ENCODE results near the gene GNG12.

Gene GNG12

DNA sequence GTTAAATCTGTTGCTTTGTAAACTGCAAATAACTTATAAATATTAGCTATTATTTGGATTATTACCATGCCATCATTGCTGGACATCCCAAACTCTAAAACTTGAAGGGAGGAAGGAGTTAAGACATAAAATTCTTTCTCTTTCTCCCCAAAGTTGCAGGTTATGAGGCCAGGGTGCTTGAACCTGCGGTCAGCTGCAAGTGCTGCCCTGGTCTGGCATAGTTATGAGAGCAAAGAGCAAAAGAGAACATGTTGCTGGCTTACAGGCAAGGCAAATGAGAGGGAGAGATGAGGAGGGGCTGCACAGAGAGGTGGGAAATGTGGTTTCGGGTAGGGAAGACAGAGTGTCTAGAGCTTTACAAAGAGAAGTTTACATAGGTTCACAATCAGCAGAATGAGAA is 117.4 kb downstream of the GNG12 start:
- no peak for TF ChIP-seq ZFX (IDR thresholded peaks at IDR 0.05)
- TF ChIP-seq, protein P1, sequence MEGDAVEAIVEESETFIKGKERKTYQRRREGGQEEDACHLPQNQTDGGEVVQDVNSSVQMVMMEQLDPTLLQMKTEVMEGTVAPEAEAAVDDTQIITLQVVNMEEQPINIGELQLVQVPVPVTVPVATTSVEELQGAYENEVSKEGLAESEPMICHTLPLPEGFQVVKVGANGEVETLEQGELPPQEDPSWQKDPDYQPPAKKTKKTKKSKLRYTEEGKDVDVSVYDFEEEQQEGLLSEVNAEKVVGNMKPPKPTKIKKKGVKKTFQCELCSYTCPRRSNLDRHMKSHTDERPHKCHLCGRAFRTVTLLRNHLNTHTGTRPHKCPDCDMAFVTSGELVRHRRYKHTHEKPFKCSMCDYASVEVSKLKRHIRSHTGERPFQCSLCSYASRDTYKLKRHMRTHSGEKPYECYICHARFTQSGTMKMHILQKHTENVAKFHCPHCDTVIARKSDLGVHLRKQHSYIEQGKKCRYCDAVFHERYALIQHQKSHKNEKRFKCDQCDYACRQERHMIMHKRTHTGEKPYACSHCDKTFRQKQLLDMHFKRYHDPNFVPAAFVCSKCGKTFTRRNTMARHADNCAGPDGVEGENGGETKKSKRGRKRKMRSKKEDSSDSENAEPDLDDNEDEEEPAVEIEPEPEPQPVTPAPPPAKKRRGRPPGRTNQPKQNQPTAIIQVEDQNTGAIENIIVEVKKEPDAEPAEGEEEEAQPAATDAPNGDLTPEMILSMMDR (conservative IDR thresholded peaks at IDR 0.05) = no peak

DNA sequence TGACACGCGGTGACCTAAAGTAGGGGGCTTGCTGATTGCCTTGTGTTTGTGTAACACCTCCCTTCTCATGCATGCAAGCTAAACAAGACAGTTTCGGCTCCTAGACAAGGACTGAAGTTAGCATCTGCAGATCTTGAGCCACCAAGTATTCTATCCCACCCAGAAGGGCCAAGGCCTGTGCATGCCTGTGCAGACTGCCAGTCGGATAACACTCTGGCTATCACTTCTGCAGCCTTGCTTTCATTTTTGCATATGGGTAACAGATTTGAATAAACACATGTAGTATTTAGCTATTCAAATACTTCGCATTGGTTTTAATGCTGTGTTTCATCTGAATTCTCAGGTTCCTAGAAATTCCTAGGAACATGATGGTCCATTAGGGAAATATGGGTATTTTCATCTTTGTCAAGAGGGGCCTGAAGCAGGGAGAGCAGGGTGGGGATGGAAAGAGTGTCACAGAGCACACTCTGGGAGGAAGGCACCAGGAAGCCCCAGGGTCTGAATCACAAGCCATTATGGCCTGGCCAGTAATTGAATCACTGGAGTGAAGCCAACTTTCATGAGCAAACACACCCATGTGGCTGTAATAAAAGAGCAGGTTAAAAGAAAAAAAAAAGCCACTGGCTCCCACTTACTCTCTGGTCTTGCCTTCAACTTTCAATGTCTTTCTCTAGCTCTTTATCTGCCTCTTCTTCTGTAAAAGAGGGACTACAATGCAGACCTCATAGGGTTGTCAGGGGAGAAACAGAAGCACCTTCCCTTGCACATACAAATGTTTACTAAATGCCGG is 120.0 kb downstream of the GNG12 start:
- TF ChIP-seq, protein P1 (conservative IDR thresholded peaks at IDR 0.05) = no peak
- no peak for TF ChIP-seq ZFX (IDR thresholded peaks at IDR 0.05)
- H3K27ac ChIP-seq = peak overlapping the region; percentile 0; the same call in 1 of the 2 replicates

More for the DNA sequence above, 117.4 kb downstream of the GNG12 start:
- no peak overlapping the region; the same call in 1 of the 2 replicates for H3K27ac ChIP-seq

DNA sequence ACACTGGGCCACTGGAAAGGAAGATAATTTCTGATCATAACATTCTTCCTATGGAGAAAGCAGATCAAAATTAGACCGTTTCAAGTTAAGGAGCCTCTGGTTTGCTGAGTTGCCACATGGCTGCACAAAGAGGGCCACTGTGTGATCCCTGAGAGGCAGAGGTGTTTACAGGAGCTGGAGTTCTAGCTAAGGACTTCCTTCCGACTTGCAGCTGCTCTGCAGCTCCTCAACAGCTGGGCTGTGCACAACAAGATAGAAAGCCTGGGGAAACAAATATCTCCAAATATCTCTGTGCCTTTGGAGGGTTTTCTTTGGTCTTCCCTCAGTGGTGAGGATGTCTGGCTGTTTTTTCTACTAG is 121.4 kb downstream of the GNG12 start:
- H3K27ac ChIP-seq = no peak overlapping the region
- no peak for TF ChIP-seq ZFX (IDR thresholded peaks at IDR 0.05)
- TF ChIP-seq, protein P1 (conservative IDR thresholded peaks at IDR 0.05) = no peak

DNA sequence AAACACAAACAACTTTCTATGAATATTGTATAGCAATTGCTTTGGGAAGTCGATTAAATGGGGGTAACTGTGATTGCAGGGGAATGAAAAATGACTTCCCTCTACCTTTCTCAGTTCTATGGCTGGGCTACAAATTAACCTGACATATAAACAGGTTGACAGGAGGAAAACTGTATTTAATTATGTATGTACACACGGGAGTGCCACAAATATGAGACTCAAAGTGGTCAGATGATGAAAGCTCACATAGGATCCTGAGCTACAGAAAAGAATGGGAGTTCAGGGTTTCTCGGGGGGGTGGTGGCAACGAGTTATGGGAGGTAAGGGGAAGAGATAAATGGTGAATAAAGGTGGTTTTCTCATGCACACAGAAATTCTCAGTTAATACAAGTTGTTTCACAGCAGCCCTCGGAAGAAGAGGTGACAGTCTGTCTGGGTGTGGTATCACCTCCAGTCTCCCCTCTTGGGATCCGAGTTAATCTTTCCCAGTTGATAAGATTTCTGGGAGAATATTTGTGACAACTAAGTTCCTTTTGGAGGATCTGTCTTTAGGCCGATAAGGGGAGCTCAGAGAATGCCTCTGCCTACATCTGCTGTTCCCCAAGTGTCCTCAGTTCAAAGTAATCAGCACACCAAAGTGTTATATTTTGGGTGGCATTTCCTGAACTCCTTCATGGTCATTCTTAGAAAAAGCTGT is 122.0 kb downstream of the GNG12 start:
- no peak overlapping the region for H3K27ac ChIP-seq
- TF ChIP-seq, protein P1 (conservative IDR thresholded peaks at IDR 0.05) = no peak
- TF ChIP-seq ZFX (IDR thresholded peaks at IDR 0.05) = no peak

DNA sequence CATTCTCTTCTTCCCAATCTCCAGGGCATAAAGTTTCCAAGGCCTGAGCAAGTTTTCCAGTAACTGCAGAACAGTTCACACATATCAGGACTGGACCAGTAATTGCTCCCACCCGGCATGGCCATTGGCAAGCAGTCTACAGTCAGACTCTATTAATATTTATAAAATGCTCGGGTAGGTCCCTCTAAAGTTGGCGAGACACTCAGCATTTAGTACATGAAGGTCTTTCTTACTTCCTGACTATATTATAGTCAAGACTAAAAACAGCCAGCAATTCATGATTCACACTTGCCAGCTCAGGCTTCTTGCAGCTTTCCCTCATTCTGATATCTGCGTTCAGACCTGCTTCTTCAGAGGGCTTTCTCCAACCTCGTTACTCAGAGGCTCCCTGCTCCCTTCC is 122.8 kb downstream of the GNG12 start:
- H3K27ac ChIP-seq = no peak overlapping the region
- TF ChIP-seq, protein P1 (conservative IDR thresholded peaks at IDR 0.05) = no peak
- no peak for TF ChIP-seq ZFX (IDR thresholded peaks at IDR 0.05)

DNA sequence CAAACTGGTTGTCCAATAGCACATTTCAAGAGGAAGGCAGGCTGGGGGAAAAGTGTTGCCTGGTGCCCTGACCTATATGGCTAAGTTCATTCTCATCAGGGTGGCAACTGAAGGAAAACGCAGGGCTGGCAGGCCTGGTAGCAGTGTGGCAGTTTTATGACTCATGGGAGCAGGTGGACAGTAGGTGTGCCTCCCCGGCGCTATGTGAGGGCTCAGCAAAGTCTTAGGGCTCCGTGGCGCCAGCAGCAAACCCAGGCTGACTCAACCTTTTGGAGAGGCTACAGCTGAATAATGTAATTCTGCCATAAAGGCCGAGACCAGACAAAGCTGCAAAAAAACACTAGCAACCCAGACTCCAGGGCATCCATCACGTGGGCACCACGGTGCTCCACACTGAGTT is 124.7 kb downstream of the GNG12 start:
- no peak overlapping the region for H3K27ac ChIP-seq

More for the DNA sequence above, 124.7 kb downstream of the GNG12 start:
- TF ChIP-seq, protein P1 (conservative IDR thresholded peaks at IDR 0.05) = no peak
- TF ChIP-seq ZFX (IDR thresholded peaks at IDR 0.05) = no peak

All from C4-2B (cell line).